ENCODE measurements around the gene LDAF1.

GRCh38 chr16:21166561-21166961, 8.1 kb downstream of the LDAF1 start:
- TF ChIP-seq GATA2 (IDR thresholded peaks at IDR 0.05; ENCODE audit: low read depth, low read length) (no peak), GATA3 (IDR thresholded peaks at IDR 0.05; ENCODE audit: low read depth, low read length) (no peak)
